ENCODE measurements around the gene IRF8. TPM values are rescaled to one million over a fixed set of nuclear protein-coding genes. Genes with fewer than 3 reads are reported as not detected.

Gene IRF8
- polyA plus RNA-seq, 3 donors from 2014 or later = 69.7 to 92.8 (median 73.6) TPM

DNA sequence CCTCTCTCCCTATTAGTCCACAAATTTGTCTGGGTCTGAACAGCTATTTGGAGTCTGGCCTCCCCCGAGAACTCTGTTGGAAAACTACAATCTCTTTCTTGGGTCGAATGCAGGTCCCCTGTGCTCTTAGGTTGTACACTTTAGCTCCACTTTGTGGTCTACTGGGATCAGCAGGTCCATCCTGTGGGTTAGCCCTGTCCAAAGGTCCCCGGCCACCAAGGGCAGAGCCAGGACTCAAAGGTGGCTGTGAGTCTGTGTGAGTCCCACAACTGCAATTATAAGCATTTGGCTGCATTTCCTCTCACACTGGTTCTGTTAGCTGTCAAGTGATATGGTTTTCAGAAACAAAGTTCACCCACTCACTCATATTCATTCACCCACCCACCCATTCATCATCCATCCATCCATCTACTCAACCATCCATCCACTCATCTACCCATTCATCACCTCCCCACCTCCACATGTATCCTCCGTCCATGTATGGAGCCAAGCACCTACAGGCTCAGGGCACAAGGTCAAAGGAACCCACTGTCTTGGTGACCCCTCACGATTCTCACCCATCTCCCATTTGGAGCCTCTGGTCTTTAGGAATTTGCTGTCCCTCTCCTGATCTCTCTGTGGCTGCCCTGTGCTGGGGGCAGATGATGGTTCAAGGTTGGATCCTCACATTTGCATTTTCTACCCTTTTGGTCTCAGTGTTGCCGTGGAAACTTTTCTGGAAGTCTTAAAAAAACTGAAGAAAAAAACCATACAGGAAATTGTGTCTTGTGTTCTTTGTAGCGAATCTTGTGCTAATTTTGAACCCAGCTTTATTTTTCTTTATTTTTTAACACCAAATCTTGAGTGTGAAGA lies 45.8 kb downstream of the IRF8 start:
- peaks cover 0 to 6% (median 2%) of the 10 kb centered on the region in 3 donors for H3K27me3 Mint-ChIP-seq (ENCODE audit: low read depth in 3 of 3)

DNA sequence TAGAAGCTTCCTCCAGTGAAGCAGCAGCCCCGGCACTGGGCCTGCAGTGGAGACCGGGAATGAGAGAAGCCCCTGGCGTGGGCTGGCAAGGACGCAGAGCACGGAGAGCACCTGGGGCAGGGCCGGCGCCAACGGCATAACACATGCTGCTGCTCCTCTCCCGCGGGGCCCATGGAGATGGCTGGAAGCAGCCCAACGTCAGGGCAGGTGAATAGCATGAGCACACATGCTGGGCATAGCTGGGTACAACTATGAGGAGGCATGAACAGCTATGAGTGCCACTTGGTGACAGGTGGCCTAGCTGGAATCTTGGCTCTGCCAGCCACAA lies 46.4 kb downstream of the IRF8 start:
- Mint-ChIP-seq H3K36me3 (peaks cover 0 to 8% (median 0%) of the 10 kb centered on the region in 3 donors), H3K27ac (peak overlapping the region in 3 of 6 donors; percentile 28 to 69 (median 52)), H3K4me3 (peak overlapping the region; percentile 8 to 55 (median 25)), H3K27me3 (ENCODE audit: low read depth in 3 of 3) (peaks cover 0 to 6% (median 2%) of the 10 kb centered on the region in 3 donors), H3K9me3 (no peaks in the 10 kb centered on the region), H3K4me1 (peaks cover 42 to 62% of the 10 kb centered on the region in 2 donors)
- DNase-seq = no peak

More for the DNA sequence above, 45.8 kb downstream of the IRF8 start:
- DNase-seq = no peak
- Mint-ChIP-seq H3K36me3 (peaks cover 0 to 8% (median 0%) of the 10 kb centered on the region in 3 donors), H3K4me3 (peak overlapping the region; percentile 8 to 55 (median 25)), H3K9me3 (no peaks in the 10 kb centered on the region), H3K4me1 (peaks cover 45 to 57% of the 10 kb centered on the region in 2 donors), H3K27ac (peak overlapping the region in 4 of 6 donors; percentile 15 to 69 (median 40))

DNA sequence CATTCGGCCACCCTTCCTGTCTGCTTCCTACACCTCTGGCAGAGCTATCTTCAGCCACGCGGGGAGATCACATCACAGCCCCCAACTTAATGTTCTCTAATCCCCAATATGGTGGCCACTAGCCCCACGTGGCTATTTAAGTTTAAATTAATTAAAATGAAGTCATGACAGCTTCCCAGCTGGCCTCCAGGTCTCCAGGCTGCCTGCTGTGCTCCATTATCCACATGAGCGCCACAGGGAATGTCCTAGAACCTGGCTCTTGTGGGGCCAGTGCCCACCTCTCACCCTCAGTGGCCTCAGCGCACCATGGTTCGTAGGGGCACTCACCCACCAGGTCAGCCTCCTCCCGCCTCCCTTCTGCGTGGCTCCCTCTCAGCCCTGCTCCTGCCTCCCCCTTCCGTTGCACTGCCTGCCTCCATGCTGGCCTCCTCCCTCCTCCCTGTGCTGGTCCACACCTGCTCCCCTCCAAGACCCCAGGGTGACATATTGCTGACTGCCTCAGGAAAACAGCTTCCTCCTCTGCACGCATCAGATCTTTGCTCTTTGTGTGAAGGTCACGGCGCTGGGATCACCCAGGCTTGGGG lies 47.7 kb downstream of the IRF8 start:
- no peak for DNase-seq
- H3K9me3 Mint-ChIP-seq = no peaks in the 10 kb centered on the region
- H3K4me3 Mint-ChIP-seq = peak overlapping the region in 4 of 5 donors; percentile 15 to 95 (median 93)
- peaks cover 0 to 10% (median 2%) of the 10 kb centered on the region in 3 donors for H3K27me3 Mint-ChIP-seq (ENCODE audit: low read depth in 3 of 3)
- H3K36me3 Mint-ChIP-seq = peaks cover 0 to 8% (median 0%) of the 10 kb centered on the region in 3 donors
- H3K27ac Mint-ChIP-seq = no peak overlapping the region
- H3K4me1 Mint-ChIP-seq = peaks cover 42 to 68% of the 10 kb centered on the region in 2 donors

DNA sequence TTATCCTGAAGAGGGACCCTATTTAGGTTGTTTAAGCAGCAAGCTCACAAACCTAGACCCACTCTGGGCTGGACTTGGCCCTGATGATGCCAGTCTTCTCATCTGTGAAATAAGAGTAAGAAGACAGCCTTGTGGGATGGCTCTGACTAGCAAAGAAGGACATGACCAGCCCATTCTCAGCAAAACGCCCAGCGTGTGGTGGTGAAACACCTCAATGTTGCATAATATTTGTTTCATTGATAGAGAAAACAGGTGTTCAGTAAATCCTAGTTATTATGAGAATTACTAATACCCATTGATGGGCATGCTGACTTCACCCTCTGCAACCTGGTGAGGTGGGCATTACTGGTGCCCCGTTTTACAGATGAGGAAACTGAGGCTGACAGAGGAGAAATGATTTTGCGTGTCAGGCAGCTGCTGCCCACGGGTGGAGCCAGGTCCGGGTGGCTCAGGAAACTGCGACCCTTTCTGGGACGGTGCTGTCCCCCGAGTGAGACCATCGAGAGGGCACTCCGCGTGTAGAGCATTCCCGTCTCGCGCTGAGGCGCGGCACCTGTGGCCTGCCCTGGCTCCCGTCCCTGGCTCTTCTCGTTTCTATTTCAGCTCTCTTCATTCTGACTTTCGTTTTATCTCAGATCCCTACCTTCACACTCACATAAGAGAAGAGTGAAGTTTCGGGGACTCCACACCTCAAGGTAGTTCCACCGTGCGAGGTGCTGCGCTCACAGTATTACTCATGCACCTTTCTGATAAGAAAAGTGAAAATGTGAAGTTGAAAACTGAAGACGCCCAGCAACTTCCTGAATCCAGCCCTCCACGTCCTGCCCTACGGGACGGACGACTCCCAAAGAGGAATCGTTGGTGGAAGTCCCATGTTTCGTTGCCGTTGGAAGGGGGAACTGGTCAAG lies 48.5 kb downstream of the IRF8 start:
- Mint-ChIP-seq H3K4me3 (peak overlapping the region; percentile 80 to 95 (median 91)), H3K9me3 (no peaks in the 10 kb centered on the region), H3K36me3 (peaks cover 0 to 7% (median 0%) of the 10 kb centered on the region in 3 donors), H3K4me1 (peaks cover 42 to 68% of the 10 kb centered on the region in 2 donors), H3K27me3 (ENCODE audit: low read depth in 3 of 3) (peaks cover 0 to 8% (median 3%) of the 10 kb centered on the region in 3 donors), H3K27ac (peak overlapping the region; percentile 24 to 76 (median 70))
- DNase-seq = peak; percentile 27 to 31 (median 30)

DNA sequence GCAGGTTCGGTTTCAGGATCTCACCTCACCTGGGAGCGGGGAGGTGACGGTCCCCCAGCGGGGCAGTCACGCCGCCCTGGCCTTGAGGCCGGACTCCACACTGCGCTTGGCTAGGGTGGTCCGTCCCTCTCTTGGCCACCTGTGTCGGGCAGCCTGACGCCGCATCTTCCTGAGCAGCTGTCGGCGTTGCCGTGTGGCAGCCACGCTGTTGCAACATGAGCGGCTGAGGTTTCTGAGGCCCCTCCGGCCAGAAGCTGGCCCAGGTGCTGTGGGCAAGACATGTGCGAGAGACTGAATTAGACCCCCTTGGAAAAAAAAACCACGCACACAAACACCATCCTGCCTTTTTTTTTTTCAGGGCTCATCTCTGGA lies 49.2 kb downstream of the IRF8 start:
- Mint-ChIP-seq H3K27ac (peak overlapping the region in 4 of 6 donors; percentile 43 to 76 (median 74)), H3K9me3 (no peaks in the 10 kb centered on the region), H3K27me3 (ENCODE audit: low read depth in 3 of 3) (peaks cover 0 to 10% (median 4%) of the 10 kb centered on the region in 3 donors), H3K36me3 (peaks cover 0 to 6% (median 0%) of the 10 kb centered on the region in 3 donors), H3K4me3 (peak overlapping the region; percentile 80 to 95 (median 91)), H3K4me1 (peaks cover 42 to 68% of the 10 kb centered on the region in 2 donors)
- DNase-seq = no peak

DNA sequence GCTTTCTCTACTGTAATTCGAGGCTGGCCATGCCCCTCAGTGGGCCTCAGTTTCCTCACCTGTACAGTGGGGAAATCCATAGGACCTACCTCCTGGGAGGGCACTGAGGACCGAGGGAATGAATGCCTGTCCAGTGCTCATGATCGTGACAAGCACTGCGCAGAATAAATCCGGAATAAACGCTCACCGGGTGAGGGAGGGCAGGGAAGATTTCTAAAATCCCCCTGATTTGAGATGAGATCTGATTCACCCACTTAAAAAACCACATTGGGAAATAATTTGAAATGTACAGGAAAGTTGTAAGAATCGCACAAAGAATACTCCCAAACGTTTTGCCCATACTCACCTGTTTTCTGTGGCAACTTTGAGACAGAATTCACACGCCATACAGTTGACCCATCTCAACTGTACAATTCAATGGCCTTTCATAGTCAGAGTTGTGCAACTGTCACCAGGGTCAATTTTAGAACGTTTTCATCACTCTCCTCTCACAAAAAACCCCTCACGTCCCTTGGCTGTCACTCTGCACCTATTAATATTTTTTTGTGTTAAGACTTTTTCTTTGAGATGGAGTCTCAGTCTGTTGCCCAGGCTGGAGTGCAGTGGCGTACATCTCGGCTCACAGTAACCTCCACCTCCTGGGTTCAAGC lies 49.8 kb downstream of the IRF8 start:
- no peak for DNase-seq
- Mint-ChIP-seq H3K27ac (peak overlapping the region in 3 of 6 donors; percentile 36 to 49 (median 40)), H3K27me3 (ENCODE audit: low read depth in 3 of 3) (peaks cover 0 to 11% (median 5%) of the 10 kb centered on the region in 3 donors), H3K36me3 (peaks cover 0 to 6% (median 0%) of the 10 kb centered on the region in 3 donors), H3K4me3 (peak overlapping the region; percentile 60 to 95 (median 83)), H3K9me3 (no peaks in the 10 kb centered on the region), H3K4me1 (peaks cover 42 to 68% of the 10 kb centered on the region in 2 donors)

DNA sequence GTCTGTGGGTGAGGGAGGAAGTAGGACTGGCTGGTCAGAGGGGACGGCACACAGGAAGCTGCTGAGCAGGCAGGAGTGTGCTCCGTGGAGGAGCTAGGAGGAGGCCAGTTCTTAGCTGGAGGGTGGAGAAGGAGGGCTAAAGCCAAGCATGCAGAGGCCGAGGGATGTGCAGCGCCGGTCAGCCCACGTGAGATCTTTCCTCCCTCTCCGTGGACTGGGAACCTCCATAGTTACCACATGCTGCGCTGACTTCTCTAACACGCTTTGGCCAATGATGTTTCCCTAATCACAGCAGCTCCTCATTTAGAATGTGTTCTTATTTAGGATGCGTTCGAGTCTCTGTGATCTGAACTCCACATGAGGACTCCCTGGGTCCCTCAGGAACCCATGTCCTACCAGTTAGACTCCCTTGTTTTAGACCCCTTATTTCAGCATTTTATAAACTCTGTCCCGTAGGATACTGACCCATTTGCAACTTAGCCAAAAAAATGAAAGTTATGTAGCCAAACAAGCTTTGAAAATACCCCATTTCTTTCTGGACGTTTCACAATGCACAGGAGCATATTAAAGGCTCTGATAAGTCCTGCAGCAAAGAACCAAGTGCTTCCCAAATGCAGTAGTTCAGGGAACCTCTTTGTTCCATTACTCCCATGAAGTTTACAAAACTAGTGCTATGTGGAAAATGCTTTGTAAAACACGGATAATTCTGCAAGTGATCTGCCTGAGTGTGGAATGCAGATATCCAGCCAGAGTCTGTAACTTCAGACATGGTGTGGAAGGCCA lies 51.4 kb downstream of the IRF8 start:
- H3K9me3 Mint-ChIP-seq = no peaks in the 10 kb centered on the region
- peak overlapping the region in 1 of 5 donors; percentile 20 for H3K4me3 Mint-ChIP-seq
- DNase-seq = no peak
- H3K4me1 Mint-ChIP-seq = peaks cover 29 to 52% of the 10 kb centered on the region in 2 donors
- peak overlapping the region in 1 of 6 donors; percentile 30 for H3K27ac Mint-ChIP-seq
- H3K36me3 Mint-ChIP-seq = peaks cover 0 to 3% (median 0%) of the 10 kb centered on the region in 3 donors
- peaks cover 0 to 11% (median 9%) of the 10 kb centered on the region in 3 donors for H3K27me3 Mint-ChIP-seq (ENCODE audit: low read depth in 3 of 3)

DNA sequence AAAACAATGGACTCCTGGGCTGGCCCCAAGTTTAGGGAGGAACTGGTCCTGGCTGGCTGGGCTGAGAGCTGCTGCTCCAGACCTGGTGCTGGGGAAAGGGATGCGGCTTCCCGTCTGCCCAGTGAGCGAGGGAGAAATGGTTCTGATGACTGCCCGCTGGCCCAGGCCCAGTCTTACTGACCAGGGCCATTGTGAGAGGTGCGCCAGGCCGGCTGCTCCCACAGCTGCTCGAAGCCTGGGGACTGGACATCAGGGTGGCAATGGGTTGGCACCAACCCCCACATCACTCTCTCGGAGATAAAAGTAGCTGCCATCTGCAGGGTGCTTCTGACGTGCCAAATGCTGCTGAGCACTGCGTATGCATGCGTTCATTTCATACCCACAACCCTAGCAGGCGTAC lies 53.2 kb downstream of the IRF8 start:
- Mint-ChIP-seq H3K9me3 (peaks cover 0 to 3% (median 0%) of the 10 kb centered on the region in 6 donors), H3K36me3 (no peaks in the 10 kb centered on the region), H3K27me3 (ENCODE audit: low read depth in 3 of 3) (peaks cover 0 to 11% (median 9%) of the 10 kb centered on the region in 3 donors), H3K4me1 (peaks cover 16 to 37% of the 10 kb centered on the region in 2 donors), H3K4me3 (no peak overlapping the region), H3K27ac (no peak overlapping the region)
- no peak for DNase-seq

DNA sequence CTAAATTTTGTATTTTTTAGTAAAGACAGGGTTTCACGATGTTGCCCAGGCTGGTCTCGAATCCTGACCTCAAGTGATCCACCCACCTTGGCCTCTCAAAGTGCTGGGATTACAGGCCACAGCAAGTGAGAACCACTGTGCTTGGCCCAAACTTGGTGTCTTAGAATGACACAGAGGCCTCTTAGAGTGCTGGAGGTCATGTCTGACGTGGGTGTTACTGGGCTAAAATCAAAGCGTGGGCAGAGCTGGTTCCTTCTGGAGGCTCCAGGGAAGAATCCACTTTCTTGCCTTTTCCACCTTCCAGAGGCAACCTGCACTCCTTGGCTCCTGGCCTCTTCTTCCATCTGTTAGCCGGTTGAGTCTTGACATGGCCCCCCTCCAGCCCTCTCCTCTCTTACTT lies 53.8 kb downstream of the IRF8 start:
- H3K27me3 Mint-ChIP-seq (ENCODE audit: low read depth in 3 of 3) = peaks cover 0 to 11% (median 9%) of the 10 kb centered on the region in 3 donors
- no peak for DNase-seq
- H3K4me3 Mint-ChIP-seq = no peak overlapping the region
- no peak overlapping the region for H3K27ac Mint-ChIP-seq
- peaks cover 0 to 3% (median 0%) of the 10 kb centered on the region in 6 donors for H3K9me3 Mint-ChIP-seq
- H3K4me1 Mint-ChIP-seq = peaks cover 10 to 31% of the 10 kb centered on the region in 2 donors
- H3K36me3 Mint-ChIP-seq = no peaks in the 10 kb centered on the region

DNA sequence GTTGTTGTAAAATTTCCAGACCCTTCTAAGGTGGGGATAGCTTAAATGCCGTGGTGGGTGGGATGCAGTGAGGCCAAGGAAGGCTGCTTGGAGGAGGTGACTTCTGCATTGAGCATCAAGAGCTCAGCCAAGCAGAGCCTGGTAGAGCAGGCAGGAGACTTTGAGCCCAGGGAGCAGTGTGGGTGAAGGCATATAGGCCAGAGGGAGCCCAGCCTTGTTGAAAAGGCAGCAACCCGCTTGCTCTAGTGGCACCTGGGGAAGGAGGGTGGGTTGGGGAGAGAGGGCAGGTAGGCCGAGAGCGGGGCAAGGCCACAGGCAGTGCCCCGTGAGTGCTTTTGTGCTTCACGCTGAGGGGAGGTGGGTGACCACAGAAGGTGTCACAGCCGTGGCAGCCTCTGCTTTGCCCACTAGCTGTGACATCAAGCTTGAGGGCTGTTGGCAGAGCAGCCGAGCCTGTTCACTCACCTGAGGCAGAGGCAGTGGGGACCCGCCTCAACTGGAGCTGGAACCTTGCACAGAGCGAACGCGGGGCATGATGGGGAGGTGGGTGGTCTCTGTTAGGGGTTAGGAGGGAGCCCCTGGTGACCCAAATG lies 56.1 kb downstream of the IRF8 start:
- peak overlapping the region in 2 of 6 donors; percentile 17 to 75 for H3K27ac Mint-ChIP-seq
- no peak overlapping the region for H3K4me3 Mint-ChIP-seq
- peaks cover 0 to 9% (median 6%) of the 10 kb centered on the region in 3 donors for H3K27me3 Mint-ChIP-seq (ENCODE audit: low read depth in 3 of 3)
- H3K4me1 Mint-ChIP-seq = peaks cover 0 to 10% of the 10 kb centered on the region in 2 donors
- H3K36me3 Mint-ChIP-seq = no peaks in the 10 kb centered on the region
- no peak for DNase-seq
- peaks cover 0 to 3% (median 0%) of the 10 kb centered on the region in 6 donors for H3K9me3 Mint-ChIP-seq

DNA sequence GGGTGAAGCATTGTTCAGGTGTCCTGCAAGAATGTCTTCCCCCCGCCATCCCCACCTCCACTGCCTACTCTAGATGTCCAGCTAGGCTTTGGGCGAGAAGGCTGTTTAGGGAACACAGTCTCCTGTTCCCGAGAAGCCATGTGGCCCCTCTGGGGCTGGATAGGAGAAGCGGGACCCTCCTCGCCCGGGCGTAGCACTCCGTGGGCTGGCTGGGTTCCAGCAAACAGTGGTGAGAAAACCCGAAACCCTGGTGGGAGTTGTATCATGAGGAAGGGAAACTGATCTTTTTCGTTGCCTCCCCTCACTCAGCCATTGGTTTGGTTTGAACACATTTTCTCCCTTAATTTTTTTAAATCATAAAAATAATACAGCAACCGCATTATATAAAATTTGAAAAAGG lies 56.6 kb downstream of the IRF8 start:
- H3K4me3 Mint-ChIP-seq = no peak overlapping the region
- H3K4me1 Mint-ChIP-seq = peaks cover 0 to 4% of the 10 kb centered on the region in 2 donors
- peaks cover 0 to 3% (median 0%) of the 10 kb centered on the region in 6 donors for H3K9me3 Mint-ChIP-seq
- DNase-seq = no peak
- peaks cover 0 to 9% (median 6%) of the 10 kb centered on the region in 3 donors for H3K27me3 Mint-ChIP-seq (ENCODE audit: low read depth in 3 of 3)
- no peak overlapping the region for H3K27ac Mint-ChIP-seq
- no peaks in the 10 kb centered on the region for H3K36me3 Mint-ChIP-seq

DNA sequence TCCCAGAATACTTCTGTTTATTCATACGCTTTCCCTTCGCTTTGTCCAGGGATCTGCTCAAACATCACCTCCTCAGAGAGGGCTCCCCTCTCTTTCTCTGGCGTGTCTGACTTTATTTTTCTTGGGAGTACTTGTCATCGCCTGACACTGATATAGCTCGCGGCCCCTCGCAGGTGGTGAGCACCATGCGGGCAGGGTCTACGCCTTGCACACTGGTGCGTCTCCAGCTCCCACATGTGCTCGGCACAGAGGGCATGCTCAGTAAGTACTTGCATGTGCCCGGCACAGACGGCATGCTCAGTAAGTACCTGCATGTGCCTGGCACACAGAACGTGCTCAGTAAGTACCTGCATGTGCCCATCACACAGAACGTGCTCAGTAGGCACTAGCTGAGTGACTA lies 57.5 kb downstream of the IRF8 start:
- Mint-ChIP-seq H3K4me1 (no peaks in the 10 kb centered on the region), H3K4me3 (no peak overlapping the region), H3K9me3 (peaks cover 0 to 3% (median 0%) of the 10 kb centered on the region in 6 donors), H3K27me3 (ENCODE audit: low read depth in 3 of 3) (peaks cover 0 to 9% (median 2%) of the 10 kb centered on the region in 3 donors), H3K36me3 (no peaks in the 10 kb centered on the region), H3K27ac (peak overlapping the region in 2 of 6 donors; percentile 34 to 40)
- no peak for DNase-seq

All from immature natural killer cell (primary cell).